ENCODE measurements around the gene DCAF16. TPM values are rescaled to one million over a fixed set of nuclear protein-coding genes. Genes with fewer than 3 reads are reported as not detected.

Gene DCAF16
- total and polyA plus RNA-seq, 2 donors (not counting 3 experiments of a cell fraction or from before 2014, with no cell fraction given) = 13.8 to 35.0 TPM

DNA sequence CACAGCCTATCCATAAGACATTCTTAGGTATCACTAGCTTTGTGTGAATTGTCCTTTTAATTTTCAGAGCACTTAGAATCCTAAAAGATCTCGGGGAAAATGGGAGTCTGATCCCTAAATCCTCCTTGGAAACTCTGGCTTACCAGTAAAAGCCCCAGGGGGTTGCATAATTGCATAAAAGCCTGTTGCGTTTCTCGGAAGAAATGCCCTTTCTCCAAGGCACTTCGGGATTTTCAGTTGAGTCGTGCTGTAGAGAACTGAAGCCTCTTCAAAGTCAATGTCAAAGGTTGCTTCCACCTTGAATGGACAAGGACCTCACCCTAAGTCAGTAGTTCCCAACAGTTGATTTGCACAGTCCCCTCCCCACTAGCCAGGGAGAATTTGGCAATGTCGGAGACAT is 49.9 kb downstream of the DCAF16 start:
- Histone ChIP-seq H3K9me1 (replicated peaks; ENCODE audit: control insufficient read depth, extremely low read depth, insufficient read depth, low read length) (no peaks in the 10 kb centered on the region), H4K20me1 (replicated peaks; ENCODE audit: control insufficient read depth, extremely low read depth, insufficient read depth, low read length) (no peaks in the 10 kb centered on the region), H3K9ac (replicated peaks; ENCODE audit: extremely low read depth, insufficient read depth, low read length) (no peak overlapping the region), H3K36me3 (ENCODE audit: control insufficient read depth in 2 of 2, extremely low read depth in 1 of 2, insufficient read depth in 2 of 2, low read length in 2 of 2) (no peaks in the 10 kb centered on the region), H3K27ac (ENCODE audit: insufficient read depth, low read depth, low read length) (no peak overlapping the region), H2AFZ (ENCODE audit: low read depth, low read length) (no peak overlapping the region), H3K4me3 (replicated peaks in 1 of 3; ENCODE audit: insufficient read depth in 1 of 3, low read depth in 1 of 3, low read length in 3 of 3) (no peak overlapping the region), H3K9me3 (replicated peaks; ENCODE audit: control insufficient read depth, insufficient read depth, low read length) (no peaks in the 10 kb centered on the region), H3K4me2 (ENCODE audit: insufficient read depth, low read length) (no peak overlapping the region), H3K4me1 (ENCODE audit: control insufficient read depth, extremely low read depth, insufficient read depth, low read length) (no peaks in the 10 kb centered on the region), H3K27me3 (ENCODE audit: control insufficient read depth in 2 of 2, insufficient read depth in 2 of 2, low read length in 2 of 2) (peaks cover 5 to 7% of the 10 kb centered on the region in 2 experiments), H3K79me2 (ENCODE audit: control insufficient read depth, insufficient read depth, low read length) (no peaks in the 10 kb centered on the region)
- no TSS peak for BruUV-seq (replicated peaks)
- POLR2A ChIA-PET = no interaction called here
- TF ChIP-seq POLR2A (IDR thresholded peaks at IDR 0.05; ENCODE audit: low read depth, low read length) (no peak), POLR2AphosphoS5 (IDR thresholded peaks at IDR 0.05; ENCODE audit: insufficient read depth, low read depth, low read length) (no peak), GATA2 (IDR thresholded peaks at IDR 0.05; ENCODE audit: insufficient read depth, insufficient read length, low read depth, low read length) (no peak), MYC (IDR thresholded peaks at IDR 0.05; ENCODE audit: low read depth, low read length) (no peak), JUN (IDR thresholded peaks at IDR 0.05; ENCODE audit: borderline replicate concordance, insufficient read depth, insufficient read length, low read depth) (no peak), EZH2 (IDR thresholded peaks at IDR 0.05; ENCODE audit: borderline replicate concordance, low read depth, low read length, severe bottlenecking) (no peak), FOS (IDR thresholded peaks at IDR 0.05; ENCODE audit: borderline replicate concordance, insufficient read depth, low read length) (no peak)
- TF ChIP-seq, protein P1, sequence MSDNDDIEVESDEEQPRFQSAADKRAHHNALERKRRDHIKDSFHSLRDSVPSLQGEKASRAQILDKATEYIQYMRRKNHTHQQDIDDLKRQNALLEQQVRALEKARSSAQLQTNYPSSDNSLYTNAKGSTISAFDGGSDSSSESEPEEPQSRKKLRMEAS (IDR thresholded peaks at IDR 0.05; ENCODE audit: insufficient read depth, insufficient read length) = no peak
- TF ChIP-seq, protein P2, sequence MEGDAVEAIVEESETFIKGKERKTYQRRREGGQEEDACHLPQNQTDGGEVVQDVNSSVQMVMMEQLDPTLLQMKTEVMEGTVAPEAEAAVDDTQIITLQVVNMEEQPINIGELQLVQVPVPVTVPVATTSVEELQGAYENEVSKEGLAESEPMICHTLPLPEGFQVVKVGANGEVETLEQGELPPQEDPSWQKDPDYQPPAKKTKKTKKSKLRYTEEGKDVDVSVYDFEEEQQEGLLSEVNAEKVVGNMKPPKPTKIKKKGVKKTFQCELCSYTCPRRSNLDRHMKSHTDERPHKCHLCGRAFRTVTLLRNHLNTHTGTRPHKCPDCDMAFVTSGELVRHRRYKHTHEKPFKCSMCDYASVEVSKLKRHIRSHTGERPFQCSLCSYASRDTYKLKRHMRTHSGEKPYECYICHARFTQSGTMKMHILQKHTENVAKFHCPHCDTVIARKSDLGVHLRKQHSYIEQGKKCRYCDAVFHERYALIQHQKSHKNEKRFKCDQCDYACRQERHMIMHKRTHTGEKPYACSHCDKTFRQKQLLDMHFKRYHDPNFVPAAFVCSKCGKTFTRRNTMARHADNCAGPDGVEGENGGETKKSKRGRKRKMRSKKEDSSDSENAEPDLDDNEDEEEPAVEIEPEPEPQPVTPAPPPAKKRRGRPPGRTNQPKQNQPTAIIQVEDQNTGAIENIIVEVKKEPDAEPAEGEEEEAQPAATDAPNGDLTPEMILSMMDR (IDR thresholded peaks at IDR 0.05; ENCODE audit: extremely low read depth in 1 of 2, insufficient read depth in 1 of 2, low read depth in 1 of 2, low read length in 2 of 2) = no peak
- CTCF ChIA-PET = no interaction called here
- DNase-seq (ENCODE audit: low read depth, low spot score) = no peak
- no peak for FAIRE-seq
- intact Hi-C loops (cut with micrococcal nuclease) (no loop called here), dilution Hi-C loops (cut with MboI; ENCODE audit: extremely low pct_ligation_motif_present, low sequenced_read_pairs) (no loop called here)

All from endothelial cell of umbilical vein (primary cell).